HG02970 (cell line): Measurements from ENCODE around the gene SPSB1.

ENCODE experiments used
- ATAC-seq: cut with Tn5 transposase; IDR thresholded peaks from one replicate; pipeline ENCODE4 v1.9.1; 2021; ENCODE audit warnings: mild to moderate bottlenecking, moderate library complexity, moderate number of reproducible peaks; ENCODE audit not compliant: unreplicated experiment, low FRiP score

Gene SPSB1

DNA sequence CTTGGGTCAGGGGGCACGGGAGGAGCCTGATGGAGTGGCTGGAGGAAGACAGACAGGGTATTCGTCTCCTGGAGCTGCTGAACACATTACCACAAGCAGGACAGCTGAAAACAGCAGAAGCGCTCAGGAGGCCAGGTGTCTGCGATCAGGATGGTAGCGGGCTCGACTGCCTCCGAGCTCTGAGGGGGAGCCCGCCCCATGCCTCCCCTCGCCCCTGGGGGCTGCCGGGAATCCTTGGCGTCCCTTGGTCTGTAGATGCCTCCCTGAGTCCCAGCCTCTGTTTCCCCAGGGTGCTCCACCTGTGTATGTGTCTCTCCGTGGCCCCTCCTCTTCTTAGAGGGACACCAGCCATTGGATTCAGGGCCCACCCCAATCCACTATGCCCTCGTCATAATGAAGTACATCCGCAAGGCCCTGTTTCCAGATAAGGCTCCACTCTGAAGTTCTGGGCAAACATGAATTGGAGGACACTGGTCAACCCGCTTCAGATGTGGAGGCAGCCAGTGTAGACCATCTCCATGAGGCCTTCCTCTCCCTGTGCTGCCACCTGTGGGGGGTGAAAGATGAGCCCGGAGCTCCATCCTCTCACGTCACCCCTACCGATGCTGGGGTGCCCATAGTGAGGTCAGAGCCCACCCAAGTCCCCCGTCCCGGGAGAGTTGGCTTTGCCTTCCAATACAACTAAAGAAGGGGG lies 67.8 kb downstream of the SPSB1 start:
- no peak for ATAC-seq

DNA sequence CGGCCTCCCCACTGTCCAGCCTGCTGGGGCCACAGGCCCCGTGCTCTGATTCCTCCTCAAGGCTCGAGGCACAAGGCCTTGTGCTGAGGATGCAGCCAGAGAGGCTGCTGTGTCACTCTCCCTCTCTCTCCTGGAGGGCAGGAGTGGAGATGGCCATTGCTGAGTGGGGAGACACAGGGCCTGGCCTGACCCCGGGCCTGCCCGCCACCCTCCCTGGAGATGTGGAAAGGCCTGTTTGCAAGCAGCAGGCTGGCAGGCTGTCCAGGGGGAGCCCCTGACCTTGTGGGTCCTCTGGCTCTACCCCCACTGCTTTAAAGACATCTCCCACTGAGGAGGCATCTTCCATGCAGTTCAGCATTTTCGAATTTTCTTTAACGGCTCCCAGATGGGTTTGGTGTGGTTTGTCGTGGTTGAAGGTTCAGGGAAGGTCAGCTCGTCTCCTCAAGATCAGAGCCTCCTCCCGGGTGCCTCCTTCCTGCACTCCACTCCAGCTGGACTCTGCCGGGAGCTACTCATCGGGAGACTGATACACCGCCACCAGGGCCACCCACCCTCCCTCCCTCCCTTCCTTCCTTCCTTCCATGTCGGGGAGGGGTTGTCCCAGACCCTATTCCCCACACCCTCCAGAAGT lies 69.1 kb downstream of the SPSB1 start:
- ATAC-seq = no peak

DNA sequence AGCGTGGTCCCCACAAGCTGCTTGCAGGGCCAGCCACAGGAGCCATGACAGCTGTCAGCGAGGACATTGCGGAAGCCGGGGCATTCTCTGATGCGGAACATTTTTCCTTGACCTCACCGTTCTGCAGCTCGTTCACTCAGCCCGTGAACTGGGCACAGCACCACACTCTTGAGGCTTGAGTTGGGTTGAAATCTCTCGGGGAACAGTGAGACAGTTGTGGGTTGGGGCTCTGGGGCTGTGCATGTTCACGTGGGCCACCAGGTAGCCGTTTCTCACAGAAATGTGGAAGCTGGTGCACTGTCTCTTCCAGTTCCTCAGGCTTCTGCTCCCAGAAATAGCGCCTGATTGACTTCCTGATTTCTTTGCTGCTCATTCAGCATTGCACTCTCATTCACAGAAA lies 69.8 kb downstream of the SPSB1 start:
- ATAC-seq = no peak

DNA sequence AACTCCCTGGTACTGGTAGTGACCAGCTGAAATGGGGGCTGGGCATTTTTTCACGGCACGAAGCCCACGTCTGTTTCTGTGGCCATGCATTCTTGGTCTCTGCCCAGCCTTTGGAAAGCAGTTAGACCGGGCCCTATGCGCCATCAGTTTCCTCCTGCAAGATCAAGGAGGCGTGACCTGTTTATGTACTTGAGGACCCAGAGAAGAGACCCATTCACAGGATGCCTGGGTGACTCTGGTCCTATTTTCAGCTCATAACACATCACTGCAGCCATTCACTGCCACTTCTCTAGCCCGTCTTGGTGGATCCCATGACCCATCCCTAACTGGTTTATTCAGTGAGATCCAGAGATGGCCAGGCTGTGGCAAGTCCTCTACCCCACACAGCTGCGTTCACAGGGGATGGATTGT lies 70.4 kb downstream of the SPSB1 start:
- no peak for ATAC-seq

DNA sequence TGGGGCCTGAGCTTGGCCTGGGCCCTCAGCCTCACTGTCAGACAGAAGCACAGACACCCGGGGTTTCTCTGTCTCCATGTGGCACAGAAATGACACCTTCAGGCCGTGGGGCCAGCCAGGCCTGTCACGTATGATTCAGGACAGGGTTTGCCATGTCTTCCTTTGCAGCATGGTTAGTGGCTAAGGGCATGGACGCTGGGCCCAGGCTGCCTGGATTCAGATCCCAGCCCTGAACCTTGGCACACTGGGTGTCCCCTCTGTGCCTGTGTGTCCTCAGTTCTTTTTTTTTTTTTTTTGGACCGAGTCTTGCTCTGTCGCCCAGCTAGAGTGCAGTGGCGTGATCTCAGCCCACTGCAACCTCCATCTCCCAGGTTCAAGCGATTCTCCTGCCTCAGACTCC lies 73.6 kb downstream of the SPSB1 start:
- no peak for ATAC-seq

DNA sequence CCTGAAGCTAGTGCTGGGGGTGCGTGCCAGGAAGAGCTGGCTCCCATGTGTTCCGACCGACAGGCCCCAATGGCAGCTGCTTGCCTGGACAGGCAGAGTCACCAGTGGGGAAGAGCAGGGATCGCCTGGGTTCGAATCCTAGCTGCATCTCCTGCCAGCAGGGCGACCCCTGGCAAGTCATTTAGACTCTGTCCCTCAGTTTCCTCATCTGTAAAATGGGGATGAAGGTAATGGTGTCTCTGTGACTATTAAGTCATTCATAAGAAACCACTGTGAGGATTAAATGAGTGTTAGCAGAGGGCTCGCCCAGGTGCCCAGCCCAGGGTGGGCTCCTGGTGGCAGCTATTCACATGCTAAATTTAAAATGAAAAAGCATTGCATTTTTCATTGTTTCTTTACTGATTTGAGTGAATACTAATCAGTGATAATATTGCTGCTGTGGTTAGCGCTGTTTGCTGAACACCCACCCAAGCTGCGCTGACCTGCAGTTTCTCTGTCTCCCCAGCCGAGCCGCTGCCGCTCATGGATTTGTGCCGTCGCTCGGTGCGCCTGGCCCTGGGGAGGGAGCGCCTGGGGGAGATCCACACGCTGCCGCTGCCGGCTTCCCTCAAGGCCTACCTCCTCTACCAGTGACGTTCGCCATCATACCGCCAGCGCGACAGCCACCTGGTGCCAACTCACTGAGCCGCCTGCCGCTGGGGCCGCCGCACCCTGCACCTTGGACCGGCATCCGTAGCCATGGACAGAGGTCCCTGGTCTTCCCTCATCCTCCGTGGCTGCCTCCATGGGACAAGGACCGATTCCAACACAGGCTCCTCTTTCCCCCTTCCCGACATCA lies 74.5 kb downstream of the SPSB1 start:
- no peak for ATAC-seq

DNA sequence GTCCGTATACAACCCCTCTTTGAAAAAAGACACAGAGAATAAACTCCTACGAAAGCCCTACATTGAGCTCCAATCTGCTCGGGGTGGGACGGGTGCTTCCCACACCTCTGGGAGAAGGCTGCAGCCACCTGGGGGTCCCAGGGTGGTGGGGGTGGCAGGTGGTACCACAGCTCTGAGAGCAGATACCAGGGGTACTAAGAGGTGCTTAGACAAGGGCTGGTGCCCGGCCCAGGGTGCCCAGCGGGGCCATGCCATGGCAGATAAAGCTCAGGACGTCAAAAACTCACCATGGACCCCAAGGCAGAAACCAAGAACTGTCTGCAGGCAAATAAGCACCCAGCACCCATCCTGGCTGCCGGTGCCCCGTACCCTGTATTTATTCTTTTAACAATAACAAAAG lies 75.1 kb downstream of the SPSB1 start:
- no peak for ATAC-seq

DNA sequence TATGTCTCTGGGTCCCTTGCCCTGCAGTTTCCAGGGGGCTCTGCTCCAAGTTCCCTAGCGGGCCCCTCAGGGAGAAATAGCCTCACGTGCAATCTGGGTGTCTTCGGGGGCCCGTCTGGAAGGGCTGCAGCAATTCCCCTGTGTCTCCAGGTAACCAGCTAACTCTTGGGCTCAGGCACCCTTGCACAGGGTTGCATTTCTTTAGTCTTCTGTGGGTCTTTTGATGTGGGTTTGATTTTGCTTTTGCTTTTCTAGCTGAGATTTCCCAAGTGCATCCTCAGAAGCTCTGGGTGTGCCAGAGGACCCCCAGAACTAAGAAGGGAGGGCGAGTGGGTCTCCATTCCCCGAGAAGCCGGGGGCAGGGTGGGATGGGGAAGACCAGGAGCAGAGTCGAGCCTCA lies 75.7 kb downstream of the SPSB1 start:
- ATAC-seq = no peak

DNA sequence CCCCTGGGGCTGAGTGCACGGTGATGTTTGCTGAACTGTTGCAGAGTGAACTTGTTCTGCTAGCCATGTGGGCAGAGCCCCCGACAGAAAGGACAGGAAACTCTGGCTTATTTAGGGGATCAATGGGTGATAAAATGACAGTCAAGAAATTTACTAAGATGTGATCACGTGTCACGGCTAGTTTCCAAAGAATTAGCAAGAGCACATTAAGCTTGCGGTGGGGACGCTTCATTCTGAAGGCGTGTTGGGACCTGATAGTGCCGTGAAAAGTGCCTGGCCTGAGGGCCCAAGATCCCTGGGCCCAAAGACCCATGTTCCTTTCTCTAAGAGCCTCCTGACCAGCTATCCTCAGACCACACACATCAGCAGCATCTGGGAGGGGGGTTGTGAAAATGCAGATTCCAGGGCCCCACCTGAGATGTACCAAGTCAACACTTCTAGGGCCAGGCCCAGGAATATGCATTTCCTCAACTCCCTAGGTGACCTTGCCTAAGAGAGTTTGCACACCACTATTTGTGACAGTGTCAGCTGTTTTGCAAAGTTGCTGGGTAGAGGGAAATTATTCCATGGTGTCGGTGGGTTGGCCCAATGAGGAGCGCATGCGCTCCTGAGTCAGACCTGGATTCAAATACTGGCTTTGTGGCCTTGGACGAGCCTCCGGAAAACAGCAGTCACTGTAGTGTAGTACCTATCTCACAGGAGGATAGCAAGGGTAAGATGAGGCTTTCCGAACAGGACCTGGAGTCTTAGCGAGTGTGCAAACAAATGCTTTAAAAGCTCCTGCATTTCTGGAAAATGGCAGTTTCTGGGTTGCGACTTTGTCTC lies 77.5 kb downstream of the SPSB1 start:
- ATAC-seq = no peak

DNA sequence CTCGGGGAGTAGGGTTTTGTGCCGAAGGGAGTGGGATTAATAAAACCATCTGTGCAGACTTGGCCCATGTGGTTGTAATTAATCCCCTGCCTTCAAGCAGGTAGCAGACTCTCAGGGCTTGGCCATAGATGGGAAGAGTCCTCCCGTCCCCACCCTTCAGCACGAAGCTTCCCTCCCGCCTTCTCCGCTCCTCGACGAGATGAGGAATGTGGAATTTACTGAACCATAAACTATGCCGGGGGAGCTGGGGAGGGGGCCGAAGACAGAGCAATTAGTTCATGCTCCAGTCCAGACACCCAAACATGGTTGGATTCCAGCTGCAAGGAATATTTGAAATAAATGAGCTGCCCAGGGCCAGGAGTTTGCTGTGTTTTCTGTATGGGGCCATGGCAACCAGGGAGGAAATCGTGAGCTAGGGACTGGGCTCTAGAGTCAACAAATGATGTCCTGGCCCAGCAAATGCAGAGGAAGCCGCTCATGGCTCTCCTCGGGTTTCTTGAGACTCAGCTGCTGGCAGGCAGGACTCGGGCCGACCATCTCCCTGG lies 78.8 kb downstream of the SPSB1 start:
- ATAC-seq = no peak

DNA sequence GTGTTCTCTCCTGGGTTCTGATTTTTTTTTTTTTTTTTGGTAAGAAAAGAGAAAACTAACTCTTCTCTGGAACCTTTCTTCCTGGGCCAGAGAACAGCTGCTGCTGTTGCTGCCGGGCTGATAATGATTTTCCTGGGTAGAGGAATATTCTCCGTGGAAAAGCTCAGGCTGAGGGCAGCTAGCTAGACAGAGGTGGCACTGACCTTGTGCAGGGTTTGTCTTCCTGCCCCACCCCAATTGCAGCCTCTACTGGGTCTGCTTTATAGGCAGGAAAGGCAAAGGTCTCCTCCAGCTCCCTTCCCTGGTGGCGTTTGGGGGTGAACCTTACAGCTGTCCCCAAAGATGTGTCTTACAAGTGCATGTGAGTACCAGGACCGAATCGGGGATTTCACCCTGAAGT lies 79.3 kb downstream of the SPSB1 start:
- no peak for ATAC-seq

DNA sequence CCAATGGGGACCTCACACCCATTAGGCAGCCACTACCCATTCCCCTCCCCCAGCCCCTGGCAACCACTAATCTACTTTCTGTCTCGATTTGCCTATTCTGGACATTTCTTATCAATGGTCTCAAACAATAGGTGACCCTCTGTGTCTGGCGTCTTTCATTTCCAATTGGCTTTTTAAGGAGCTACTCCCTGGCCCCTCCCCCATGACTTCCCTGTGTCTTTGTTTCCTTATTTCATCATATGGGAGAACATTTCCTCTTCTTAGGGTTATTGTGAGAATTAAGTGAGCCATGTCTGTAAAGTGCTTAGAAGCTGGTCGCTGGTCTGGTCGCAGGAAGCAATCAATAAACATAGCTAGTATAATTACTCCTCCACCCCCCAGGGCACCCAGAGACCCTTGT lies 80.9 kb downstream of the SPSB1 start:
- no peak for ATAC-seq

DNA sequence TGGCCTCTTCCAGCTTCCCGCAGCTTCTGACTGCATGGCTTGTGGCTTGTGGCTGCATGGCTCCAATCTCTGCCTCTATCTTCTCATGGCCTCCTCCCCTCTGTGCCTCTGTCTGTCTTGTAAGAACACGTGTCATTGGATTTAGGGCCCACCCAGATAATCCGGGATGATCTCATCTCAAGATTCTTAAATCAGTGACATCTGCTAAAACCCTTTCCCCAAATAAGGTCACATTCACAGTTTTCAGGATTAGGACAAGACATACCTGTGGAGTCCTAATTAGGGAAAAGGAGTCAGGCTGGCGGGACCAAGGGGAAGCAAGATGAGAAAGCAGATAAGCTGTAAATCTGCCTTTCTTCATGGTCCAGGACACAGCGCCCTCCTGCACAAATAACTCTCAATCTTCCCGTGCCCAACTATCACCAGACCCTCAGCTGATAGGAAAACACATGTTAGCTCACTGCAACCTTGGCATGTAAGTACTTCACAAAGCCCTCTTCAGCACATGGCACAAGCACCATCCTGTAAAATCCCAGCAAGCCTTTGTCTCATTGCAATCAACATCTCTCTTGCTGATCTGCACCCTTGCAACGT lies 82.2 kb downstream of the SPSB1 start:
- ATAC-seq = no peak

DNA sequence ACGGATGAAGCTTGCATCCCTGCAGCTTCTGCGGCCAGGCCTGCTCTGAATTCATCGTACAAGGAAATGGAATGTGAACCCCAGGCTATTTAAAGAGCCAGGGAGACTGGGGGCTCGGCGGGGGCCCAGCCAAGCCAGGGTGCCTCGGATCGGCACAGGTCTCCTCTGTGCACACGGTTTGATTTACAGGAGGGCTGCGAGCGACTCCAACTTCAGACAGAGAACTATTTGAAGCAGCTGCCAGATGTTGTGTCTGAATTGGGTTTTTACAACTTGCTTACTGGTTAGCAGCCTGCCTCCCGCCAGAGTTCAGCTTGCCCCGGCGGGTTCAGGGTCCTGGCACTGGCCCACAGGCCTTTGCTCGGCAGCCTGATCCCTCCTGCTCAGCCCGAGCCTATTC lies 83.2 kb downstream of the SPSB1 start:
- no peak for ATAC-seq

DNA sequence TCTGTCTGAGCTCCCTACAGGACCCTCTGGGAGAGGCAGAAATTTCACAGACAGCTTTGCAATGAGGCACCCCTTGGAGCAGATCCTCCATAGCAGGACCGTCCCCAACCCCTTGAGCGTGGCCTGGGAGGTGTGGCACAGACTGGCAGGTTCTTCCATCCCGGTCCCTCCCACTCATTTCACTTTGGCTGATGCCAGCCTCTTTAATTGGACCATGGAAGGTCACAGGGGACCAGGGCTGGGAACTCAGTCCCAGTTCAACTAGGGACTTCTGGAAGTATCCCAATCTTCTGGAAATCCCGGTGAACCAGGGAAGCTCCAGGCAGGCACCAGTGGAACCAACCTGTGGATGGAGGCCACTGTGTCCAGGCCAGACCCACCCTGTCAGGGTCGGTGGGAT lies 83.7 kb downstream of the SPSB1 start:
- no peak for ATAC-seq

DNA sequence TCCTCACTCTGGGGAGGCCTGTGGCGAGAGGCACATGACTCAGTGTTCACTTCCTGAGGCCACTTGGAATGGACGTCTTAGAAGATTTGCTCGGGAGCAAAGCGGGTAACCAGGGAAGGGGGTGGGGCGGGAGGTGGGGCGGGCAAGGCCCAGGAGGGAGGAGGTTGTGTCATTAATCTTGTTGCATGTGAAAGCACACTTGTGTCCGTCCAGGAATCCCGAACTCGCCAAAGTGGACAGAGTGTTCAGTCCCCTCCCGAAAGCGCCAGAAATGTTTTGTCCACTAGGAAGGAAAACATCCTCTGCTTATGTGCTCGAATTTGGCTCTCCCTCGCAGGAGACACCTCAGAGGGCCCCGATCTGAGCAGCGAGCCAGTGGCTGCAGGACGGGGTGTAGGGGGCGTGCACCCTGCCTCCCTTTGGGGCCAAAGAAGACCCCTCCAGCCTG lies 84.2 kb downstream of the SPSB1 start:
- ATAC-seq = no peak

DNA sequence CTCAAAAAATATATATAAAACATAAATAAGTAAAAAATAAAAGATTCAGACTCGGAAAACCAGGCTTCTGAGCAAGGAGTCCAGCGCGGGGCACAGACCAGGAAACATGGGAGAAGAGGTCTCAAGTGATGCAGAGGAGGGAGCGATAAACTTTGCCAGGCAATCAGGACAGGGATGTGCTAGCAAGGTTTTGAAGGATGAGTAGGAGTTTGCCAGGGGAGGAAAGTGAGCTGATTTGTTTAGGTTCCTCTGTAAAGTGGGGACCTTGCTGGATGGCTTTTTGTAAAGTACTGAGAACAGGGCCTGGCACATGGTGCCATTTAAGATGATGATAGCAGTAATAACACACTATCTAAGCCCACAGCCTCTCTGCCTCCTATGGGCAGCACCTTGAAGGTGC lies 86.1 kb downstream of the SPSB1 start:
- no peak for ATAC-seq

DNA sequence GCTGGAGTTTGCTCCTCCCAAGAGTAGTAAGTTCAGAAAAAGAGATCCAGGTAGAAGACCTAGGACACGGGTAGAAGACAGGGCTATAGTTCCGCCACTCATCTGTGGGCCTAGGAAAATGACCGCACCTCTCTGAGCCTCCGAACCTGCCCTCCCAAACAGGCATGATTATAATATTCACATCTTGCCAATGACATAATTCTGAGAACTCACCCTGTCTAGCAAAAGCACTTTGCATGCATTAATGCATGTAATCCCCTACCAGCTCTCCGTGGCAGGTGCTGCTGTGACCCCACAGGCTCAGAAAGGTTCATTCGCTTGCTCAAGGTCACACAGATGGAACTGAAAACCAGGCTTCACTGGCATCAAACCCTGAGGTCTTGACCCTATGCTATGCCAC lies 88.0 kb downstream of the SPSB1 start:
- ATAC-seq = no peak

DNA sequence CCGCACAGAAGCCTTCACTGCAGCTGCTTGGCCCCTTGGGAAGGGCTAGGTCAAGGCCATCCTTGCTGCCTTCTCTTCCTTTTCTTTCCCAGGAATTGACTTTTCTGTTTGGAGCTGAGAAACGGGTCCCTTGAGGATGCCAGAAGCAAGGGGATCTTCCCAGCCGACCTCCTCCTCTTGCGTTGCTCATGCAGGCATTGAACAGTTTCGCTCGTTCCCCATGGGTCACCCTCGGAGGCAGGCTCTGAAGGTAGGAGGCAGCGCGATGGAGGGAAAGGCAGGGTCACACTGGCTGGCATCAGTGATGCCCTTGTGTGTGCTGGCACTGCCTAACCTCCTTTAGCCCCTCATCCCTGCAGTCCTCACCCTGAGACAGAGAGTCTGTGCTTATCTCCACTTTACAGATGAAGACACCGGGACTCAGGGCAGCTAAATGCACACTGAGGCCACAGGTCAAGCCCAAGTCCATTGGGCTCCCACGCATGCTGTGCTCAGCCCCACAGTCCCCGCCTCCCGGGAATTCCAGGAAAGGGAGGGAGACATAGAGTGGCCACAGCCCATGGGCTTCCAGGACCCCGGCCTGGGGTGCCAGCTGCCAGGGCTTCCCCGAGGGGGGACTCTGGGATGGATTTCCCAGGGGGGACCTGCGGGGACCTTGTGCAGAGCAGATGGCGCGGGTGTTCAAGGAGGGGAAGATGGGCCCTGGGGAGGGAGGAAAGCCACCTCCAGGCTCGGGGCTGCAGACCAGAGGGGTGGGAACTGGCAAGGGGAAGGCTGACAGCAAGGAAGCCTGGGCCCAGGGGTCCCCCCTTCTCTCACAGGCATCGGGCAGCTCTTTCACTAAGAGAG lies 90.2 kb downstream of the SPSB1 start:
- ATAC-seq = no peak
